K562 (cell line): ENCODE measurements around the gene SIDT2. TPM values are rescaled to one million over a fixed set of nuclear protein-coding genes. Genes with fewer than 3 reads are reported as not detected.

Experiments used
- ARID2 ChIP-seq: fragments of 450-650 bp; IDR thresholded peaks from 2 replicates; pipeline ENCODE4 v1.6.1; 2017; ENCODE audit warnings: antibody characterized with exemption, mild to moderate bottlenecking
- ETS1 ChIP-seq: conservative IDR thresholded peaks from 2 replicates; pipeline ENCODE4 v1.6.1; 2011; ENCODE audit warnings: low read depth, mild to moderate bottlenecking, low read length; ENCODE audit not compliant: control insufficient read depth
- HMGXB4 ChIP-seq: sonication (generic); formaldehyde crosslinking; IDR thresholded peaks from 2 replicates; pipeline ENCODE4 v1.8.1; 2023; ENCODE audit warnings: mild to moderate bottlenecking, missing genetic modification reagents
- MAX ChIP-seq: sonication (generic); formaldehyde crosslinking; IDR thresholded peaks from 2 replicates; pipeline ENCODE4 v1.9.0; 2022; ENCODE audit warnings: mild to moderate bottlenecking, missing genetic modification reagents
- MIER1 ChIP-seq: fragments of 450-650 bp; IDR thresholded peaks from 2 replicates; pipeline ENCODE4 v1.6.1; 2016; ENCODE audit warnings: antibody characterized with exemption, mild to moderate bottlenecking, low read depth
- POLR2AphosphoS5 ChIP-seq: IDR thresholded peaks from 2 replicates; pipeline ENCODE4 v1.6.1; 2011; ENCODE audit warnings: mild to moderate bottlenecking, low read depth, low read length, moderate library complexity; ENCODE audit not compliant: control insufficient read depth, insufficient read depth
- POLR3A ChIP-seq: IDR thresholded peaks from 2 replicates; pipeline ENCODE4 v1.6.1; 2011; ENCODE audit warnings: borderline replicate concordance, mild to moderate bottlenecking, moderate library complexity; ENCODE audit not compliant: insufficient read length, insufficient read depth; ENCODE audit errors: extremely low read depth
- RAD21 ChIP-seq, 2 experiments: fragments of 250-450 bp in 1 of 2; fragments of 450-650 bp in 1 of 2; sonication (Bioruptor Pico) in 1 of 2; formaldehyde crosslinking in 1 of 2; IDR thresholded peaks in 1 of 2; conservative IDR thresholded peaks in 1 of 2; 2 replicates each; pipeline versions ENCODE4 v1.4.0 to v1.8.0; 2020 to 2022; ENCODE audit warnings: mild to moderate bottlenecking in 2 of 2, moderate library complexity in 1 of 2
- REST ChIP-seq, 2 experiments: fragments of 450-650 bp; formaldehyde crosslinking in 1 of 2; IDR thresholded peaks; 2 replicates each; pipeline versions ENCODE4 v1.4.0 to v1.6.1; 2014 to 2020; ENCODE audit warnings: mild to moderate bottlenecking in 2 of 2, borderline replicate concordance in 1 of 2, low read depth in 1 of 2
- TBP ChIP-seq: optimal IDR thresholded peaks from 2 replicates; pipeline ENCODE3; 2011; ENCODE audit warnings: low read depth, low read length, improper control_type of control experiment
- TOE1 ChIP-seq, 2 experiments: fragments of 450-650 bp in 1 of 2; sonication (generic) in 1 of 2; formaldehyde crosslinking in 1 of 2; IDR thresholded peaks; 2 replicates each; pipeline versions ENCODE4 v1.7.1 to v1.8.0; 2016 to 2022; ENCODE audit warnings: borderline replicate concordance in 2 of 2, mild to moderate bottlenecking in 2 of 2, antibody characterized with exemption in 1 of 2, inconsistent platforms in 1 of 2, low read depth in 1 of 2, missing genetic modification reagents in 1 of 2, moderate library complexity in 1 of 2
- ZBTB1 ChIP-seq: sonication (generic); formaldehyde crosslinking; IDR thresholded peaks from 2 replicates; pipeline ENCODE4 v1.8.1; 2023; ENCODE audit warnings: missing genetic modification reagents, low read depth, mild to moderate bottlenecking, borderline replicate concordance
- ZSCAN32 ChIP-seq: fragments of 450-650 bp; formaldehyde crosslinking; IDR thresholded peaks from 2 replicates; pipeline ENCODE4 v1.4.0; 2020; ENCODE audit warnings: mild to moderate bottlenecking, moderate library complexity
- polyA plus RNA-seq, 8 experiments: library from polyadenylated mRNA; depleted of rRNA in 4 of 8; stranded (reverse) in 5 of 8; unstranded in 3 of 8; fragments of >200 nt; fragmentation: Nextera tagmentation in 2 of 8; fragmentation: Illumina TruSeq in 1 of 8; extraction: Ambion mirVana in 2 of 8; extraction: Trizol in 1 of 8; gene quantifications; 2 replicates each; pipeline versions ENCODE4 v1.2.1 to v1.2.3, GENCODE V29; 2011 to 2014; ENCODE audit warnings: inconsistent platforms in 1 of 8, missing spikeins in 1 of 8
- total RNA-seq, 7 experiments: library from RNA; depleted of rRNA in 6 of 7; stranded (reverse); fragments of >200 nt in 6 of 7; fragmentation: Illumina TruSeq in 2 of 7; extraction: Trizol in 2 of 7; gene quantifications; 2 replicates each; pipeline versions ENCODE4 v1.2.1 to v1.2.3, GENCODE V29; 2011 to 2021; ENCODE audit warnings: low replicate concordance in 1 of 7

Gene SIDT2
- total and polyA plus RNA-seq, 9 of the 15 experiments (the other 6 are each of a cell fraction or from before 2014, with no cell fraction given), result 2.4 to 20.2 (median 6.5) TPM

- TF ChIP-seq HMGXB4 (0 out of 2 replicates have a peak, but pooled peaks have one; percentile 37), REST (IDR thresholded peaks at IDR 0.05; ENCODE audit: borderline replicate concordance) (peak; percentile 31; the same call in 1 of the 2 replicates), REST (CRISPR knock-in tag; IDR thresholded peaks at IDR 0.05; ENCODE audit: low read depth) (no peak), POLR2AphosphoS5 (peak; percentile 44), ETS1 (peak; percentile 80), ARID2 (no peak), MIER1 (no peak), TOE1 (IDR thresholded peaks at IDR 0.05; ENCODE audit: borderline replicate concordance) (no peak), TOE1 (CRISPR knock-in tag; IDR thresholded peaks at IDR 0.05; ENCODE audit: borderline replicate concordance, low read depth) (no peak), MAX (CRISPR knock-in tag) (no peak), RAD21 (CRISPR knock-in tag; conservative IDR thresholded peaks at IDR 0.05 in 1 of 2, IDR thresholded peaks at IDR 0.05 in 1 of 2) (peak; percentile 48 to 51; a peak in 2 of 4 replicates), TBP (peak; percentile 59), ZBTB1 (CRISPR knock-in tag) (no peak), ZSCAN32 (no peak), POLR3A (no peak)
These were observed 53.7 kb downstream of the SIDT2 start, which contains the start of gene RNF214 (continued) for GRCh38 chr11:117232092-117232878.
